Thyroid gland (tissue), 4 donors: ENCODE results near the gene PTPN18. TPM values are rescaled to one million over a fixed set of nuclear protein-coding genes. Genes with fewer than 3 reads are reported as not detected.

Experiments
- DNase-seq, 2 donors: peaks; one replicate each; pipeline ENCODE4 v3.0.0-alpha.2; 2019
- H3K27ac ChIP-seq, 3 donors: fragments of 200-600 bp; sonication (generic); 1 replicate in 2 of 3; 2 replicates in 1 of 3; pipeline ENCODE4 v1.5.1; 2016 to 2019; ENCODE audit warnings: mild to moderate bottlenecking in 1 of 3, moderate library complexity in 1 of 3
- H3K27me3 ChIP-seq: fragments of 200-600 bp; sonication (generic); one replicate; pipeline ENCODE4 v1.5.1; 2019
- H3K36me3 ChIP-seq, 2 donors: fragments of 200-600 bp; sonication (generic); one replicate each; pipeline ENCODE4 v1.5.1; 2016 to 2019
- H3K4me1 ChIP-seq, 2 donors: fragments of 200-600 bp; sonication (generic); one replicate each; pipeline ENCODE4 v1.5.1; 2017 to 2019
- H3K4me3 ChIP-seq, 3 donors: fragments of 200-600 bp; sonication (generic); replicated peaks in 1 of 3; 1 replicate in 2 of 3; 2 replicates in 1 of 3; pipeline ENCODE4 v1.5.1; 2016; ENCODE audit warnings: mild to moderate bottlenecking in 1 of 3
- H3K9me3 ChIP-seq: fragments of 200-600 bp; sonication (generic); one replicate; pipeline ENCODE4 v1.5.1; 2017
- POLR2A ChIP-seq, 2 donors: fragments of 450-650 bp; IDR thresholded peaks; one replicate each; pipeline ENCODE4 v1.6.1; 2017; ENCODE audit warnings: antibody characterized with exemption in 2 of 2, mild to moderate bottlenecking in 2 of 2, moderate library complexity in 1 of 2
- WGBS, 2 donors: methylation state at CpG; one replicate each; pipeline ENCODE4 v1.1.5; 2017; 5-methylcytosine and 5-hydroxymethylcytosine counted together
- intact Hi-C: fragments of 100-400 bp; cut with DNase I; formaldehyde crosslinking; loops from one replicate; pipeline ENCODE4 v1.15.1; 2023
- total RNA-seq, 4 donors: library from RNA; depleted of rRNA; stranded (reverse); fragments of >200 nt; gene quantifications; one replicate each; pipeline ENCODE4 v1.2.3, GENCODE V29; 2016
- TF ChIP-seq, protein P1 (sequence below), 6 experiments: fragments of 200-600 bp in 3 of 6; fragments of 450-650 bp in 3 of 6; sonication (generic) in 3 of 6; IDR thresholded peaks; one replicate each; pipeline ENCODE4 v1.5.1; 2016 to 2019; ENCODE audit warnings: antibody characterized with exemption in 6 of 6, mild to moderate bottlenecking in 2 of 6, inconsistent platforms in 1 of 6, moderate library complexity in 1 of 6

PTPN18 gene
- total RNA-seq, 4 donors from 2014 or later: 45.5 to 69.8 (median 57.4) TPM

DNA sequence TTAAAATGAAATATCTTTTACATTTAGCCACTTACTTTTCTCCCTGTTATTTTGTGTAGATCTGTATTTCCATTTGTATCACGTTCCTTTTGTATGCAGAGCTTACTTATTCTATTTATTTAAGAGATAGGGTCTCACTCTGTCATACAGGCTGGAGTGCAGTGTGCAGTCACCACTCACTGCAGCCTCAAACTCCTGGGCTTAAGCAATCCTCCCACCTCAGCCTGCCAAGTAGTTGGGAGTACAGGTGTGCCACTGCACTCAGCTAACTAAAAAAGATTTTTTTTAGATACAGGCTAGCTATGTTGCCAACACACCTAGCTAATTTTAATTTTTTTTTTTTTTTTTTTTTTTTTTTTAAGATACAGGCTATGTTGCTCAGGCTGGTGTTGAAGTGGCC, 10.9 kb downstream of the PTPN18 start:
- intact Hi-C loops: no loop called here
- 50 to 55% methylated on average over 1 of the region's 1 CpG for WGBS, 2 donors
- Histone ChIP-seq H3K4me1 (peaks cover 8 to 11% of the 10 kb centered on the region in 2 donors), H3K27ac (no peak overlapping the region), H3K9me3 (no peaks in the 10 kb centered on the region), H3K27me3 (no peaks in the 10 kb centered on the region), H3K4me3 (no peak overlapping the region), H3K36me3 (no peaks in the 10 kb centered on the region)
- DNase-seq: no peak
- TF ChIP-seq, protein P1, sequence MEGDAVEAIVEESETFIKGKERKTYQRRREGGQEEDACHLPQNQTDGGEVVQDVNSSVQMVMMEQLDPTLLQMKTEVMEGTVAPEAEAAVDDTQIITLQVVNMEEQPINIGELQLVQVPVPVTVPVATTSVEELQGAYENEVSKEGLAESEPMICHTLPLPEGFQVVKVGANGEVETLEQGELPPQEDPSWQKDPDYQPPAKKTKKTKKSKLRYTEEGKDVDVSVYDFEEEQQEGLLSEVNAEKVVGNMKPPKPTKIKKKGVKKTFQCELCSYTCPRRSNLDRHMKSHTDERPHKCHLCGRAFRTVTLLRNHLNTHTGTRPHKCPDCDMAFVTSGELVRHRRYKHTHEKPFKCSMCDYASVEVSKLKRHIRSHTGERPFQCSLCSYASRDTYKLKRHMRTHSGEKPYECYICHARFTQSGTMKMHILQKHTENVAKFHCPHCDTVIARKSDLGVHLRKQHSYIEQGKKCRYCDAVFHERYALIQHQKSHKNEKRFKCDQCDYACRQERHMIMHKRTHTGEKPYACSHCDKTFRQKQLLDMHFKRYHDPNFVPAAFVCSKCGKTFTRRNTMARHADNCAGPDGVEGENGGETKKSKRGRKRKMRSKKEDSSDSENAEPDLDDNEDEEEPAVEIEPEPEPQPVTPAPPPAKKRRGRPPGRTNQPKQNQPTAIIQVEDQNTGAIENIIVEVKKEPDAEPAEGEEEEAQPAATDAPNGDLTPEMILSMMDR (IDR thresholded peaks at IDR 0.05): no peak
- TF ChIP-seq POLR2A (IDR thresholded peaks at IDR 0.05): no peak

DNA sequence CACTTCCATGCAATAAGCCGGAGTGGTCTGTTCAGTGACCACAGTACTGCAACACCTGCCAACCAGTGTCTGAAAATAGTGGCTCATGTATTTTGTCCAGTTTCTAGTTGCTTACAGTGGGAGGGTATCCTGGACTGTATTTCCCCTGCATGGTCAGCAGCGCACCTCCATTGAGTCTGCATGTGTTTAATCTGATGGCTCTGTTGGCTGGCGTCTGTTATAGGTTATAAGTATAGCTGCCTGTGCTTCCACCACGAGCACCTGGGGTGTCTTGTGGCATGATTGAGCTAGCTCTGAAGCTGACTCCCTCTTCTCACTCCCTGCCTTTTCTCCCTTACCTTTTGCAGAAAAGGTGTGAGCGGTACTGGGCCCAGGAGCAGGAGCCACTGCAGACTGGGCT, 12.9 kb downstream of the PTPN18 start:
- WGBS, 2 donors: 89 to 92% methylated on average over 5 of the region's 5 CpGs
- H3K4me3 ChIP-seq: no peak overlapping the region
- TF ChIP-seq POLR2A (IDR thresholded peaks at IDR 0.05): no peak
- TF ChIP-seq, protein P1 (IDR thresholded peaks at IDR 0.05): no peak
- DNase-seq: no peak
- no peaks in the 10 kb centered on the region for H3K27me3 ChIP-seq
- no peaks in the 10 kb centered on the region for H3K9me3 ChIP-seq
- intact Hi-C loops: no loop called here
- peaks cover 20 to 22% of the 10 kb centered on the region in 2 donors for H3K4me1 ChIP-seq
- no peaks in the 10 kb centered on the region for H3K36me3 ChIP-seq
- no peak overlapping the region for H3K27ac ChIP-seq

GRCh38 chr2:130369311-130369964, 13.6 kb downstream of the PTPN18 start:
- peaks cover 21 to 25% of the 10 kb centered on the region in 2 donors for H3K4me1 ChIP-seq
- no peak overlapping the region for H3K4me3 ChIP-seq
- no peaks in the 10 kb centered on the region for H3K9me3 ChIP-seq
- no peak for TF ChIP-seq POLR2A (IDR thresholded peaks at IDR 0.05)
- TF ChIP-seq, protein P1 (IDR thresholded peaks at IDR 0.05): no peak
- no peak for DNase-seq
- no peaks in the 10 kb centered on the region for H3K27me3 ChIP-seq
- no peak overlapping the region for H3K27ac ChIP-seq
- intact Hi-C loops: no loop called here
- no peaks in the 10 kb centered on the region for H3K36me3 ChIP-seq

GRCh38 chr2:130369965-130370341, 14.1 kb downstream of the PTPN18 start:
- no peaks in the 10 kb centered on the region for H3K36me3 ChIP-seq
- peaks cover 21 to 30% of the 10 kb centered on the region in 2 donors for H3K4me1 ChIP-seq
- intact Hi-C loops: no loop called here
- TF ChIP-seq POLR2A (IDR thresholded peaks at IDR 0.05): no peak
- TF ChIP-seq, protein P1 (IDR thresholded peaks at IDR 0.05): no peak
- WGBS, 2 donors: 96 to 98% methylated on average over 5 of the region's 5 CpGs
- H3K9me3 ChIP-seq: no peaks in the 10 kb centered on the region
- DNase-seq: no peak
- no peak overlapping the region for H3K27ac ChIP-seq
- H3K4me3 ChIP-seq: no peak overlapping the region
- H3K27me3 ChIP-seq: no peaks in the 10 kb centered on the region

GRCh38 chr2:130370490-130370889, 14.6 kb downstream of the PTPN18 start:
- no peak for DNase-seq
- H3K36me3 ChIP-seq: no peaks in the 10 kb centered on the region
- WGBS, 2 donors: 81 to 95% methylated on average over 9 of the region's 9 CpGs
- no peak overlapping the region for H3K4me3 ChIP-seq
- intact Hi-C loops: no loop called here
- no peak overlapping the region for H3K27ac ChIP-seq
- TF ChIP-seq POLR2A (IDR thresholded peaks at IDR 0.05): no peak
- TF ChIP-seq, protein P1 (IDR thresholded peaks at IDR 0.05): no peak
- no peaks in the 10 kb centered on the region for H3K27me3 ChIP-seq
- H3K4me1 ChIP-seq: peaks cover 21 to 32% of the 10 kb centered on the region in 2 donors
- no peaks in the 10 kb centered on the region for H3K9me3 ChIP-seq
